Measurements from ENCODE around the gene PATL1. TPM values are rescaled to one million over a fixed set of nuclear protein-coding genes. Genes with fewer than 3 reads are reported as not detected.
A peak's percentile ranks its signal among the peaks of the same experiment; 100 is the strongest.

The PATL1 gene
- total and polyA plus RNA-seq, 12 donors, result 9.0 to 30.4 (median 24.5) TPM

- H3K4me3 ChIP-seq, result peak overlapping the region; percentile 66 to 93 (median 86)
- TF ChIP-seq CTCF (IDR thresholded peaks at IDR 0.05), result peak in 2 of 9 donors; percentile 10 to 13
- DNase-seq, result peak; percentile 31 to 43
- H3K27ac ChIP-seq, result peak overlapping the region; percentile 71 to 97 (median 92)
- intact Hi-C loops (cut with DNase I), result loop anchor here in 7 of 10 donors (5.0 to 10.0 kb wide), 4 partner anchors 50 to 63 kb away; partner anchors contain the start of gene PATL1 (in 4 of the 7)
- WGBS, 2 donors, result 1% methylated on average over 26 to 51 of the region's 51 CpGs
- H3K4me1 ChIP-seq, result peaks cover 0 to 53% (median 45%) of the 10 kb centered on the region in 9 donors
- no peaks in the 10 kb centered on the region for H3K27me3 ChIP-seq
- H3K36me3 ChIP-seq, result peaks cover 0 to 16% (median 2%) of the 10 kb centered on the region in 9 donors
- H3K9me3 ChIP-seq, result no peaks in the 10 kb centered on the region
- no peak for ATAC-seq
Observed at GRCh38 chr11:59615120-59615636, 53.7 kb downstream of the PATL1 start.

- Histone ChIP-seq H3K27ac (peak overlapping the region in 9 of 10 donors; percentile 85 to 97 (median 92)), H3K4me1 (peaks cover 0 to 58% (median 45%) of the 10 kb centered on the region in 9 donors), H3K36me3 (peaks cover 0 to 23% (median 8%) of the 10 kb centered on the region in 9 donors), H3K27me3 (no peaks in the 10 kb centered on the region), H3K9me3 (no peaks in the 10 kb centered on the region), H3K4me3 (peak overlapping the region; percentile 66 to 93 (median 86))
- no peak for ATAC-seq
- intact Hi-C loops (cut with DNase I), result loop anchor here in 8 of 10 donors (5.0 to 10.0 kb wide), 6 partner anchors 37 to 62 kb away; partner anchors contain the start of gene PATL1 (in 4 of the 8)
- TF ChIP-seq CTCF (IDR thresholded peaks at IDR 0.05), result no peak
- no peak for DNase-seq
- WGBS, 2 donors, result 7 to 10% methylated on average over 13 of the region's 13 CpGs
Observed at GRCh38 chr11:59614277-59615119, 54.3 kb downstream of the PATL1 start.

- H3K4me1 ChIP-seq, result peaks cover 0 to 75% (median 46%) of the 10 kb centered on the region in 9 donors
- no peaks in the 10 kb centered on the region for H3K27me3 ChIP-seq
- H3K4me3 ChIP-seq, result peak overlapping the region in 5 of 10 donors; percentile 2 to 17 (median 6)
- intact Hi-C loops (cut with DNase I), result loop anchor here in 4 of 10 donors (5.0 to 10.0 kb wide), 3 partner anchors 35 to 47 kb away; no protein-coding TSS in a partner anchor
- no peak for TF ChIP-seq CTCF (IDR thresholded peaks at IDR 0.05)
- ATAC-seq (no peak), DNase-seq (no peak)
- peaks cover 0 to 49% (median 30%) of the 10 kb centered on the region in 9 donors for H3K36me3 ChIP-seq
- 35 to 41% methylated on average over 6 of the region's 6 CpGs for WGBS, 2 donors
- peak overlapping the region; percentile 33 to 81 (median 66) for H3K27ac ChIP-seq
- no peaks in the 10 kb centered on the region for H3K9me3 ChIP-seq
Observed at GRCh38 chr11:59611570-59612565, 57.0 kb downstream of the PATL1 start.
